Coronary artery (tissue), 2 donors: ENCODE measurements around the gene SMARCC1.

Experiments used
- DNase-seq: peaks from one replicate; pipeline ENCODE4 v3.0.0-alpha.2; 2017; ENCODE audit warnings: low spot score
- H3K27ac ChIP-seq, 2 donors: fragments of 200-600 bp; sonication (generic); one replicate each; pipeline ENCODE4 v1.5.1; 2016 to 2019
- H3K4me3 ChIP-seq: fragments of 200-600 bp; sonication (generic); 2 replicates; pipeline ENCODE4 v1.5.1; 2016; ENCODE audit warnings: mild to moderate bottlenecking, moderate library complexity
- CTCF ChIP-seq: fragments of 200-600 bp; sonication (generic); IDR thresholded peaks from one replicate; pipeline ENCODE4 v1.5.1; 2019; ENCODE audit warnings: antibody characterized with exemption

The SMARCC1 gene

GRCh38 chr3:47541583-47542108 lies 240.0 kb downstream of the SMARCC1 start:
- TF ChIP-seq CTCF: no peak
- H3K27ac ChIP-seq: no peak overlapping the region
- DNase-seq: no peak
- no peak overlapping the region for H3K4me3 ChIP-seq

- no peak overlapping the region for H3K27ac ChIP-seq
- H3K4me3 ChIP-seq: no peak overlapping the region
- no peak for DNase-seq
- TF ChIP-seq CTCF: no peak
Measured at GRCh38 chr3:47540281-47540680, 241.4 kb downstream of the SMARCC1 start.

- no peak overlapping the region for H3K27ac ChIP-seq
- no peak for TF ChIP-seq CTCF
- DNase-seq: no peak
- H3K4me3 ChIP-seq: no peak overlapping the region
Measured at GRCh38 chr3:47536967-47537366, 244.7 kb downstream of the SMARCC1 start.

- H3K27ac ChIP-seq: no peak overlapping the region
- H3K4me3 ChIP-seq: no peak overlapping the region
- no peak for DNase-seq
- TF ChIP-seq CTCF: no peak
Measured at GRCh38 chr3:47536221-47536891, 245.3 kb downstream of the SMARCC1 start.
